ENCODE results near the gene DDX18.
A peak's percentile ranks its signal among the peaks of the same experiment; 100 is the strongest.

DDX18 gene

DNA sequence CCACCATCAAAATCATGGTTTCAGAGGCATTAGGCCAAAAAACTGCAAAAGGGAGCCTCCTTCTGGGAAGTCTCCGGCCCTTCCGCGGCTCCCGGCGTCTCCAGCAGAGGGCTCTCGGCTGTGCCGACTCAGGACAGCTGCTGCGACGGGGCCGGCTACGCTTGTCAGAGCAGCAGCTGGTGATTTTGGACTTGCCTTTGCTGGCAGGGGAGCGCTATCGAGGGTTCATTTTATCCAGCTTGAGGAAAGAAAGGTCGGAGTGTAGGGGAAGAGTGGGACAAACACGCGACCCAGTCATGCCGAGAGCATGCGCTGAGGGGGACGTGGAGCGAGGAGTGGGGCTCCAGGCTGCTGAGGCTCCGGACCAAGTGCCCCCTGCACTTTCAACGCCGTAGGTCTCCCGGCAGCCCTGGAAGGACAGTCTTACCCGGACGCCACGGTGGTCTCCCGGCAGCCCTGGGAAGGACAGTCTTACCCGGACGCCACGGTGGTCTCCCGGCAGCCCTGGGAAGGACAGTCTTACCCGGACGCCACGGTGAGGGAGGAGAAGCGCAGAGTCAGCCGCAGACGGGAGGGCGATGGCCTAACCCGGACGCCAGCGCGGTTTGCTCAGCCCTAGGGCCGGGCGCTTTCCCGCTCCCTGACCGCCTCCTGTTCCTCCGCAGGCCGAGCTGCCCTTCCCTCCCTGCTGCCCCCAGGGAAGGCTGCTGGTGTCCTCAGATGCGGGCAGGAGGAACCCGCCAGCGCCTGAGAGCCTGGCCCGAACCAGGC is 21.7 kb downstream of the DDX18 start:
- peak; percentile 42 for DNase-seq

DNA sequence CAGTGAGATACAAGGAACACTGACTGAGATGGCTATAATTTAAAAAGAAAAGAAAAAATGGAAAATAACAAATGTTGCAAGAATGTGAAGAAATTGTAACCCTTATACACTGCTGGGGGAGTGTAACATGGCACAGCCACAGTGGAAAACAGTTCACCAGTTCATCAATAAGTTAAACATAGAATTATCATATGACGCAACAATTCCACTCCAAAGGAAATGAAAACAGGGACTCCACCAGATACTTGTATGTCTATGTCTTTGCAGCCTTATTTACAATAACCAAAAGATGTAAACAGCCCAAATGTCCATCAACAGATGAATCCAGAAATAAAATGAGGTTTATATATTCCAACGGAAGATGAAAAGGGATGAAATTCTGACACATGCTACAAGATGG is 30.8 kb downstream of the DDX18 start:
- no peak for DNase-seq

- DNase-seq = no peak
Observed at GRCh38 chr2:117850015-117850414, 35.5 kb downstream of the DDX18 start.

GRCh38 chr2:117850461-117850860 is 36.0 kb downstream of the DDX18 start:
- no peak for DNase-seq

DNA sequence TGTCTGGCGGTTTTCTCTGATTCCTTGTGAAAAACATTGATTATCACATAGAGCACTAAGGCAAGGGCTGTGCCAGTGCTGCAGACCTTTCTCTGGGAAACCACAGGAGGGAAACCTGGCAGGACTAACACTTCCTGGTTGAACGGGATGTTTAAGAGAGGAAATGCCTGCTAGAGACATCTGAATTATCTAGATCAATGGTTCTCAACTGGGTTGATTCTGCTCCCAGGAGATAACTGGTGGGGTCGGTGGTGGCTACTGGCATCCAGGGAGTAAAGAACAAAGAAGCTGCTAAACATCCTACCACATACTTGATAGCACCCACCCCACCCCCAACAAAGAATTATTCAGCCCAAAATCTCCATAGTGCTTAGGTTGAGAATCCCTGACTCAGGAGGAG is 37.5 kb downstream of the DDX18 start:
- no peak for DNase-seq

DNA sequence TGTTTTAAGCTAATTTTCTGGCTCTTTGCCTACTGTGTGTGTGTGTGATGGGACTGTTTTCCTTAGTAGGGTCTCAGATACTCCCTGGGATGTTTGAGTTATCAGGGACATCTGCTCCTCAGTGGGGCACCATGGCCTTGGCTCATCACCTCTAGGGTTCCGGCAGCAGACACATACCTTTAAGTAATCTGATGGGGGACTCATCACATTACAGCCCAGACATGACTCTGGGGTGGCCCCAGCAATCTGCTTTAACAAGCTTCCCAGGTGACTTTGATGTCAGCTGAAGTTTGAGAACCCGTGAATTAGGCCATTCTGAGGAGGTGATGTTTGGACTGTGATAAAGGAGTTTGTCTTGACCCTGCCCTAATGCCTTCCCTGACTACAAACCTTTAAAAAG is 38.8 kb downstream of the DDX18 start:
- no peak for DNase-seq

- no peak for DNase-seq
Observed at GRCh38 chr2:117853873-117854272, 39.4 kb downstream of the DDX18 start.

- DNase-seq = no peak
Observed at GRCh38 chr2:117854610-117855009, 40.1 kb downstream of the DDX18 start.

DNA sequence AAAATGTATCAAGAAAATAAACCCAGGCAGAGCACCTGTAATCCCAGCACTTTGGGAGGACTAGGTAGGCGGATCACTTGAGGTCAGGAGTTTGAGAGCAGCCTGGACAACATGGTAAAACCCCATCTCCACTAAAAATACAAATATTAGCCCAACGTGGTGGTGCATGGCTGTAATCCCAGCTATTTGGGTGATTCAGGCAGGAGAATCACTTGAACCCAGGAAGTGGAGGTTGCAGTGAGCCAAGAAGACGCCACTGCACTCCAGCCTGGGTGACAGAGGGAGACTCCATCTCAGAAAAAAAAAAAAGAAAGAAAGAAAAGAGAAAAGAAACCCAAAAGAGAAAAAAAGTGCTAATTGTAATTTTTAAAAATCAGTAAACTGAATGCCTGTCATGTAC is 41.4 kb downstream of the DDX18 start:
- DNase-seq = no peak

DNA sequence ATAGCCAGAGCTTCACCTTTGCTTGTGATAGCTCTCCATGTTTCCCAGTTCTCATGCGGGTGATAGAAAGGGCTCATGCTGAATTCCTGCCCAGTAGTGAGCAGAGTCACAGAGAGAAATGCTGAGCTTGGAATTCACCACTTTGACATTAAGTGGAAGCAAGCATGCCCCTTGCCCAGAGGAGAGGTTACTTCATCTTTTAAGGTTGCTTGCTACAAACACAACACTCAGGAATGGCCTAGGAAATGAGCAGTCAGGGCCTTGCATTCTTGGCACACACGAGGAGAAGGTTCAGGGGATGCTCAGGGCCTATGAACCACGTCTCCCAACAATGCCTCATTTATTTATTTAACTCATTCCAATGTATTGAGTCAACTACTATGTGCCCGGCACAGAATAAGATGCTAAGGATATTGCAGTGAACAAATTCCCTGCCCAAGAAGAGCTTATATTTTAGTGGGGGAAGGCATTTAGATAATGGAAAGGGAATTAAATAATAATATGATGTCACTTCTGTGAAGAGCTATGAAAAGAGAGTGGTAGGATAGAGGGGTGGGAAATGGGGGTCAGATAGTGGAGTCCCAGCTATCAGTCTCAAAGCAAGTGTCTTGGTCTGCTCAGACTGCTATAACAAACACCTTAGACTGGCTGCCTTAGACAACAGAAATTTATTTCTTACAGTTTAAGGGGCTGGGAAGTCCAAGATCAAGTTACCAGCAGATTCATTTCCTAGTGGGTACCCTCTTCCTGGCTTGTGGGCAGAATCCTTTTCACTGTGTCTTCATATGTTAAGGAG is 42.1 kb downstream of the DDX18 start:
- DNase-seq = no peak

GRCh38 chr2:117858336-117858735 is 43.8 kb downstream of the DDX18 start:
- no peak for DNase-seq

- no peak for DNase-seq
Observed at GRCh38 chr2:117858892-117859531, 44.5 kb downstream of the DDX18 start.

- no peak for DNase-seq
Observed at GRCh38 chr2:117859532-117859911, 45.0 kb downstream of the DDX18 start.

GRCh38 chr2:117859924-117860647 is 45.6 kb downstream of the DDX18 start:
- no peak for DNase-seq

DNA sequence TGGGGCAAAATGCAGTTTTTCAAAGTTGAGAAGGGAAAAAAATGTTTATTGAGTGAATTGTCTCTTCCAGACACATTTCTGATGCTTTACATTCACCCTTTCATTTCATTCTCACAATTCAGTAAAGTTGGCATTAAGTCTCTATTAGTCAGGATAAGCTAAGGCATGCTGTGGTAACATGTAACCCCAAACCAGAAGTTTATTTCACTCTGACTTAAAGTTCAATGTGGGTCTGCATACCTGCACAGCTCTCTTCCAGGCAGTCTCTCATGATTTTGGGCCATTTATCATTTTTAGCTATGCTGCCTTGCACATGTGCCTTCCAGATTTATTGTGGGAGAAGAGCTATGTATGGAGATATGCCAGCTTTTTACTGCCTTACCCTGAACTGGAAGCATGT is 48.0 kb downstream of the DDX18 start:
- no peak for DNase-seq

- DNase-seq = no peak
Observed at GRCh38 chr2:117875786-117876185, 61.3 kb downstream of the DDX18 start.

GRCh38 chr2:117879003-117879402 is 64.5 kb downstream of the DDX18 start:
- DNase-seq = no peak
